C4-2B (cell line): Measurements from ENCODE around the gene FAM110A.

Source experiments
- ZFX ChIP-seq: fragments of 450-650 bp; IDR thresholded peaks from 2 replicates; pipeline ENCODE4 v1.6.1; 2017
- TF ChIP-seq, protein P1 (sequence below): fragments of 450-650 bp; conservative IDR thresholded peaks from 2 replicates; pipeline ENCODE4 v1.5.1; 2017; ENCODE audit warnings: mild to moderate bottlenecking

DNA sequence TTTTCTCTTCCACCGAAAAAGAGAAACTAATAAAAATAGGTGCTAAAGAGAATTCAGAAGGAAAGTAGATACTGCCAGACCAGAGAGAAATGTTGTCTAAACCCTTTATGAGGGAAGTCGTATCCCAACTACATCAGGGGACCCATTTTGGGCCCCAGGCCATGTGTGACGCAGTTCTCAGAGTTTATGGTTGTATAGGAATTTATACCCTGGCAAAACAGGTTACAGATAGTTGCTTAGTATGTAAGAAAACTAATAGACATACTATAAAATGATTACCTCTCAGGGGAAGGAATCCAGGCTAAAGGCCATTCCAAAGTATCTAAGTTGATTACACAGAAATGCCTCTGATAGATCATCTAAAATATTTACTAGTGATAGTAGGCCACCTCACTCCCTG lies 36.6 kb upstream of the FAM110A start:
- TF ChIP-seq, protein P1, sequence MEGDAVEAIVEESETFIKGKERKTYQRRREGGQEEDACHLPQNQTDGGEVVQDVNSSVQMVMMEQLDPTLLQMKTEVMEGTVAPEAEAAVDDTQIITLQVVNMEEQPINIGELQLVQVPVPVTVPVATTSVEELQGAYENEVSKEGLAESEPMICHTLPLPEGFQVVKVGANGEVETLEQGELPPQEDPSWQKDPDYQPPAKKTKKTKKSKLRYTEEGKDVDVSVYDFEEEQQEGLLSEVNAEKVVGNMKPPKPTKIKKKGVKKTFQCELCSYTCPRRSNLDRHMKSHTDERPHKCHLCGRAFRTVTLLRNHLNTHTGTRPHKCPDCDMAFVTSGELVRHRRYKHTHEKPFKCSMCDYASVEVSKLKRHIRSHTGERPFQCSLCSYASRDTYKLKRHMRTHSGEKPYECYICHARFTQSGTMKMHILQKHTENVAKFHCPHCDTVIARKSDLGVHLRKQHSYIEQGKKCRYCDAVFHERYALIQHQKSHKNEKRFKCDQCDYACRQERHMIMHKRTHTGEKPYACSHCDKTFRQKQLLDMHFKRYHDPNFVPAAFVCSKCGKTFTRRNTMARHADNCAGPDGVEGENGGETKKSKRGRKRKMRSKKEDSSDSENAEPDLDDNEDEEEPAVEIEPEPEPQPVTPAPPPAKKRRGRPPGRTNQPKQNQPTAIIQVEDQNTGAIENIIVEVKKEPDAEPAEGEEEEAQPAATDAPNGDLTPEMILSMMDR: no peak
- TF ChIP-seq ZFX: no peak
